Left renal pelvis (tissue), 4 donors: Measurements from ENCODE around the gene KRT7. TPM values are rescaled to one million over a fixed set of nuclear protein-coding genes. Genes with fewer than 3 reads are reported as not detected.
"Not testable (repeated sequence)": the region's sequence is repeated elsewhere in the genome, so short reads cannot be mapped to it uniquely, and the experiment has no call there.

Experiments used
- DNase-seq, 4 donors: peaks; one replicate each; pipeline ENCODE4 v3.0.0-alpha.2; 2013; ENCODE audit warnings: low read depth in 4 of 4, low spot score in 3 of 4
- polyA plus RNA-seq, 4 donors: library from polyadenylated mRNA; unstranded; fragments of 120-200 nt; gene quantifications; one replicate each; pipeline ENCODE4 v1.2.1, GENCODE V29; 2013; ENCODE audit not compliant: insufficient read length in 4 of 4

KRT7 gene
- polyA plus RNA-seq, 4 donors, result 2.4 to 127 (median 83.6) TPM

- DNase-seq, result no peak
These were observed 9.6 kb downstream of the KRT7 start for GRCh38 chr12:52242442-52243258.

GRCh38 chr12:52243259-52243855 lies 10.3 kb downstream of the KRT7 start:
- DNase-seq, result peak in 2 of 4 donors; percentile 48 to 58

GRCh38 chr12:52243856-52244614 lies 11.0 kb downstream of the KRT7 start:
- no peak for DNase-seq

- DNase-seq, result no peak
These were observed 11.6 kb downstream of the KRT7 start for GRCh38 chr12:52244615-52244994.

GRCh38 chr12:52245259-52245961 lies 12.4 kb downstream of the KRT7 start:
- no peak for DNase-seq

- DNase-seq, result no peak
These were observed 13.0 kb downstream of the KRT7 start for GRCh38 chr12:52245962-52246569.

GRCh38 chr12:52246720-52247621 lies 13.9 kb downstream of the KRT7 start:
- no peak for DNase-seq

- DNase-seq, result no peak
These were observed 14.8 kb downstream of the KRT7 start for GRCh38 chr12:52247622-52248540.

GRCh38 chr12:52248541-52249461 lies 15.8 kb downstream of the KRT7 start:
- DNase-seq, result no peak

- no peak for DNase-seq
These were observed 16.5 kb downstream of the KRT7 start for GRCh38 chr12:52249511-52250047.

GRCh38 chr12:52250048-52250990 lies 17.3 kb downstream of the KRT7 start:
- no peak for DNase-seq

- DNase-seq, result no peak
These were observed 18.5 kb downstream of the KRT7 start for GRCh38 chr12:52251367-52252051.

- not testable (repeated sequence) for DNase-seq
These were observed 19.2 kb downstream of the KRT7 start for GRCh38 chr12:52252175-52252615.

- no peak for DNase-seq
These were observed 19.8 kb downstream of the KRT7 start for GRCh38 chr12:52252728-52253343.
